Measurements from ENCODE around the gene ARHGAP28. TPM values are rescaled to one million over a fixed set of nuclear protein-coding genes. Genes with fewer than 3 reads are reported as not detected.

The ARHGAP28 gene
- polyA plus RNA-seq, 3 donors = not detected

GRCh38 chr18:6748241-6748640 lies 18.7 kb downstream of the ARHGAP28 start:
- Mint-ChIP-seq H3K27ac (no peak overlapping the region), H3K36me3 (no peaks in the 10 kb centered on the region), H3K27me3 (ENCODE audit: low read depth in 3 of 3) (peaks cover 0 to 1% (median 0%) of the 10 kb centered on the region in 3 donors), H3K9me3 (peaks cover 0 to 5% (median 0%) of the 10 kb centered on the region in 7 donors), H3K4me1 (no peaks in the 10 kb centered on the region), H3K4me3 (no peak overlapping the region)
- Histone ChIP-seq H3K4me1 (ENCODE audit: control insufficient read depth in 1 of 2, insufficient read depth in 2 of 2, low read length in 2 of 2) (no peaks in the 10 kb centered on the region), H3K36me3 (replicated peaks in 1 of 2; ENCODE audit: control insufficient read depth in 1 of 2, insufficient read depth in 2 of 2, low read length in 2 of 2) (no peaks in the 10 kb centered on the region), H3K4me2 (replicated peaks; ENCODE audit: extremely low read depth, low read length, poor library complexity, severe bottlenecking) (no peak overlapping the region), H3K79me2 (ENCODE audit: insufficient read depth, low read length) (no peaks in the 10 kb centered on the region), H4K20me1 (ENCODE audit: insufficient read depth, low read length) (no peaks in the 10 kb centered on the region), H3K27me3 (ENCODE audit: control insufficient read depth in 2 of 2, insufficient read depth in 2 of 2, low read length in 2 of 2) (no peaks in the 10 kb centered on the region), H3K9me3 (replicated peaks in 1 of 2; ENCODE audit: control insufficient read depth in 1 of 2, insufficient read depth in 1 of 2, low read length in 2 of 2) (no peaks in the 10 kb centered on the region), H3K27ac (ENCODE audit: low read depth in 1 of 2, low read length in 2 of 2) (no peak overlapping the region), H3K9ac (ENCODE audit: insufficient read depth, low read length, poor library complexity, severe bottlenecking) (no peak overlapping the region), H3K4me3 (replicated peaks in 1 of 3; ENCODE audit: low read depth in 2 of 3, low read length in 3 of 3) (no peak overlapping the region), H2AFZ (ENCODE audit: insufficient read depth, low read depth, low read length, poor library complexity, severe bottlenecking) (no peak overlapping the region)
- no CpG with 5 or more reads among the region's 2 CpGs for WGBS (ENCODE audit: insufficient coverage)
- no peak for DNase-seq
- intact Hi-C loops (cut with micrococcal nuclease) = no loop called here
- TF ChIP-seq, protein P1, sequence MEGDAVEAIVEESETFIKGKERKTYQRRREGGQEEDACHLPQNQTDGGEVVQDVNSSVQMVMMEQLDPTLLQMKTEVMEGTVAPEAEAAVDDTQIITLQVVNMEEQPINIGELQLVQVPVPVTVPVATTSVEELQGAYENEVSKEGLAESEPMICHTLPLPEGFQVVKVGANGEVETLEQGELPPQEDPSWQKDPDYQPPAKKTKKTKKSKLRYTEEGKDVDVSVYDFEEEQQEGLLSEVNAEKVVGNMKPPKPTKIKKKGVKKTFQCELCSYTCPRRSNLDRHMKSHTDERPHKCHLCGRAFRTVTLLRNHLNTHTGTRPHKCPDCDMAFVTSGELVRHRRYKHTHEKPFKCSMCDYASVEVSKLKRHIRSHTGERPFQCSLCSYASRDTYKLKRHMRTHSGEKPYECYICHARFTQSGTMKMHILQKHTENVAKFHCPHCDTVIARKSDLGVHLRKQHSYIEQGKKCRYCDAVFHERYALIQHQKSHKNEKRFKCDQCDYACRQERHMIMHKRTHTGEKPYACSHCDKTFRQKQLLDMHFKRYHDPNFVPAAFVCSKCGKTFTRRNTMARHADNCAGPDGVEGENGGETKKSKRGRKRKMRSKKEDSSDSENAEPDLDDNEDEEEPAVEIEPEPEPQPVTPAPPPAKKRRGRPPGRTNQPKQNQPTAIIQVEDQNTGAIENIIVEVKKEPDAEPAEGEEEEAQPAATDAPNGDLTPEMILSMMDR (IDR thresholded peaks at IDR 0.05) = no peak

GRCh38 chr18:6750411-6750810 lies 20.9 kb downstream of the ARHGAP28 start:
- Histone ChIP-seq H3K4me2 (replicated peaks; ENCODE audit: extremely low read depth, low read length, poor library complexity, severe bottlenecking) (no peak overlapping the region), H3K9ac (ENCODE audit: insufficient read depth, low read length, poor library complexity, severe bottlenecking) (no peak overlapping the region), H3K36me3 (replicated peaks in 1 of 2; ENCODE audit: control insufficient read depth in 1 of 2, insufficient read depth in 2 of 2, low read length in 2 of 2) (no peaks in the 10 kb centered on the region), H3K9me3 (replicated peaks in 1 of 2; ENCODE audit: control insufficient read depth in 1 of 2, insufficient read depth in 1 of 2, low read length in 2 of 2) (no peaks in the 10 kb centered on the region), H3K4me1 (ENCODE audit: control insufficient read depth in 1 of 2, insufficient read depth in 2 of 2, low read length in 2 of 2) (no peaks in the 10 kb centered on the region), H3K27ac (ENCODE audit: low read depth in 1 of 2, low read length in 2 of 2) (no peak overlapping the region), H2AFZ (ENCODE audit: insufficient read depth, low read depth, low read length, poor library complexity, severe bottlenecking) (no peak overlapping the region), H3K27me3 (ENCODE audit: control insufficient read depth in 2 of 2, insufficient read depth in 2 of 2, low read length in 2 of 2) (no peaks in the 10 kb centered on the region), H4K20me1 (ENCODE audit: insufficient read depth, low read length) (no peaks in the 10 kb centered on the region), H3K4me3 (replicated peaks in 1 of 3; ENCODE audit: low read depth in 2 of 3, low read length in 3 of 3) (no peak overlapping the region), H3K79me2 (ENCODE audit: insufficient read depth, low read length) (no peaks in the 10 kb centered on the region)
- peaks cover 0 to 10% (median 3%) of the 10 kb centered on the region in 7 donors for H3K9me3 Mint-ChIP-seq
- no peak for DNase-seq
- intact Hi-C loops (cut with micrococcal nuclease) = no loop called here
- H3K27me3 Mint-ChIP-seq (ENCODE audit: low read depth in 3 of 3) = peaks cover 0 to 1% (median 0%) of the 10 kb centered on the region in 3 donors
- H3K4me3 Mint-ChIP-seq = no peak overlapping the region
- WGBS (ENCODE audit: insufficient coverage) = no CpG with 5 or more reads among the region's 1 CpG
- no peak overlapping the region for H3K27ac Mint-ChIP-seq
- H3K36me3 Mint-ChIP-seq = no peaks in the 10 kb centered on the region
- H3K4me1 Mint-ChIP-seq = no peaks in the 10 kb centered on the region
- TF ChIP-seq, protein P1 (IDR thresholded peaks at IDR 0.05) = no peak
